ENCODE results near the gene MEA1.

- TF ChIP-seq NFIC (IDR thresholded peaks at IDR 0.05) (no peak), CEBPB (IDR thresholded peaks at IDR 0.05) (no peak), RAD21 (IDR thresholded peaks at IDR 0.05; ENCODE audit: low read depth) (no peak), TAF1 (IDR thresholded peaks at IDR 0.05; ENCODE audit: low read depth) (no peak), EP300 (IDR thresholded peaks at IDR 0.05; ENCODE audit: borderline replicate concordance) (no peak), REST (IDR thresholded peaks at IDR 0.05; ENCODE audit: low read depth) (no peak), CREB1 (IDR thresholded peaks at IDR 0.05; ENCODE audit: low read depth) (no peak), USF1 (IDR thresholded peaks at IDR 0.05) (no peak)
These were observed 17.2 kb downstream of the MEA1 start for GRCh38 chr6:42996513-42996912.

All from Ishikawa (cell line).